Gastroesophageal sphincter (tissue), 4 donors: Measurements from ENCODE around the gene HIRA. TPM values are rescaled to one million over a fixed set of nuclear protein-coding genes. Genes with fewer than 3 reads are reported as not detected.

Experiments used
- ATAC-seq: fragments of 150-250 bp; one replicate; pipeline ENCODE4 v1.9.1; 2016; ENCODE audit warnings: mild to moderate bottlenecking, moderate library complexity
- H3K27ac ChIP-seq, 4 donors: fragments of 200-600 bp; sonication (generic) in 3 of 4; 1 replicate in 3 of 4; 2 replicates in 1 of 4; pipeline ENCODE4 v1.5.1; 2016 to 2019
- H3K27me3 ChIP-seq: fragments of 200-600 bp; sonication (generic); one replicate; pipeline ENCODE4 v1.5.1; 2019
- H3K36me3 ChIP-seq, 2 donors: fragments of 200-600 bp; sonication (generic); one replicate each; pipeline ENCODE4 v1.5.1; 2019; ENCODE audit warnings: control low read depth in 1 of 2
- H3K4me1 ChIP-seq, 3 donors: fragments of 200-600 bp; sonication (generic); 1 replicate in 2 of 3; 2 replicates in 1 of 3; pipeline ENCODE4 v1.5.1; 2016 to 2019; ENCODE audit warnings: control low read depth in 2 of 3
- H3K4me3 ChIP-seq, 2 donors: fragments of 200-600 bp; sonication (generic); one replicate each; pipeline ENCODE4 v1.5.1; 2019; ENCODE audit warnings: mild to moderate bottlenecking in 1 of 2, moderate library complexity in 1 of 2
- H3K9me3 ChIP-seq, 3 donors: fragments of 200-600 bp; sonication (generic); one replicate each; pipeline ENCODE4 v1.5.1; 2017 to 2019; ENCODE audit warnings: control low read depth in 2 of 3
- CTCF ChIP-seq, 4 experiments: fragments of 200-600 bp in 2 of 4; fragments of 450-650 bp in 2 of 4; sonication (generic) in 1 of 4; IDR thresholded peaks; one replicate each; pipeline ENCODE4 v1.5.1; 2017 to 2019; ENCODE audit warnings: antibody characterized with exemption in 4 of 4, mild to moderate bottlenecking in 2 of 4, moderate library complexity in 2 of 4
- EP300 ChIP-seq: sonication (generic); formaldehyde crosslinking; IDR thresholded peaks from one replicate; pipeline ENCODE4 v1.6.1; 2017; ENCODE audit warnings: antibody characterized with exemption, mild to moderate bottlenecking
- POLR2A ChIP-seq, 2 donors: fragments of 450-650 bp; IDR thresholded peaks; one replicate each; pipeline ENCODE4 v1.6.1; 2017; ENCODE audit warnings: antibody characterized with exemption in 2 of 2, mild to moderate bottlenecking in 2 of 2, moderate library complexity in 1 of 2
- POLR2AphosphoS5 ChIP-seq: sonication (generic); formaldehyde crosslinking; IDR thresholded peaks from one replicate; pipeline ENCODE4 v1.6.1; 2017; ENCODE audit warnings: antibody characterized with exemption
- WGBS, 2 donors: methylation state at CpG; one replicate each; pipeline ENCODE4 v1.1.5; 2018; ENCODE audit warnings: low coverage in 1 of 2; 5-methylcytosine and 5-hydroxymethylcytosine counted together
- total RNA-seq, 4 donors: library from RNA; depleted of rRNA; stranded (reverse); fragments of >200 nt; gene quantifications; one replicate each; pipeline ENCODE4 v1.1.0, GENCODE V29; 2016

Gene HIRA
- total RNA-seq, 4 donors from 2014 or later: 20.5 to 35.6 (median 26.0) TPM

- no peak for TF ChIP-seq POLR2AphosphoS5
- no peak for TF ChIP-seq CTCF (IDR thresholded peaks at IDR 0.05)
- no peak for TF ChIP-seq EP300
- TF ChIP-seq POLR2A (IDR thresholded peaks at IDR 0.05): no peak
- no peaks in the 10 kb centered on the region for H3K27me3 ChIP-seq
- no peaks in the 10 kb centered on the region for H3K4me1 ChIP-seq
- no peak overlapping the region for H3K4me3 ChIP-seq
- no peak for ATAC-seq
- peaks cover 0 to 82% of the 10 kb centered on the region in 2 donors for H3K36me3 ChIP-seq
- no peaks in the 10 kb centered on the region for H3K9me3 ChIP-seq
- H3K27ac ChIP-seq: no peak overlapping the region
- 93 to 95% methylated on average over 4 to 6 of the region's 6 CpGs for WGBS, 2 donors
These were observed 30.7 kb downstream of the HIRA start for GRCh38 chr22:19400881-19401280.

- H3K4me3 ChIP-seq: no peak overlapping the region
- WGBS, 2 donors: 67 to 70% methylated on average over 1 to 2 of the region's 2 CpGs
- ATAC-seq: no peak
- TF ChIP-seq CTCF (IDR thresholded peaks at IDR 0.05): no peak
- no peak for TF ChIP-seq POLR2AphosphoS5
- TF ChIP-seq EP300: no peak
- no peak for TF ChIP-seq POLR2A (IDR thresholded peaks at IDR 0.05)
- H3K9me3 ChIP-seq: no peaks in the 10 kb centered on the region
- peaks cover 0 to 84% of the 10 kb centered on the region in 2 donors for H3K36me3 ChIP-seq
- no peaks in the 10 kb centered on the region for H3K4me1 ChIP-seq
- H3K27ac ChIP-seq: no peak overlapping the region
- no peaks in the 10 kb centered on the region for H3K27me3 ChIP-seq
These were observed 32.9 kb downstream of the HIRA start for GRCh38 chr22:19398652-19399051.

DNA sequence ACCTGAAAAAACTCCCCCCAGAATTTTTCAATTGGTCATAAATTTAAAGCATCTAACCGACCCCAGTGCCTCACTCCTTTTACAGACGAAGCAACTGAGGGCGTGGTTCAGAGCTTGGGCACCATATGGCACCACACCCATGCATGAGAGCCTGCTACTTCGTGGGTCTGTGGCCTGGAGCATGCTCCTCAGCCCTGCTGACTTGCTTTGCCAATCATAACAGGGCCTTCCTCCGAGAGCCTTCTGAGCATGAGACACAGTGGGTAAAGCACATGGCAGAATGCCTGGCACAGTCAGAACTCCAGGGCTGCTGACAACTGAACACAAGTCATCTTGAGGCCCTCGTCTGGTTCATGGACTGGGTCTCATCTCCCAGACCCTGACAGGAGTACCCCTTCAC is 33.3 kb downstream of the HIRA start:
- Histone ChIP-seq H3K4me1 (no peaks in the 10 kb centered on the region), H3K9me3 (no peaks in the 10 kb centered on the region), H3K36me3 (peaks cover 0 to 89% of the 10 kb centered on the region in 2 donors), H3K27ac (no peak overlapping the region), H3K27me3 (no peaks in the 10 kb centered on the region), H3K4me3 (no peak overlapping the region)
- no peak for TF ChIP-seq EP300
- WGBS, 2 donors: 70% methylated on average over 5 of the region's 6 CpGs; no CpG with 5 or more reads in 1 of the 2 donors
- no peak for ATAC-seq

- no peak for ATAC-seq
- H3K4me1 ChIP-seq: no peaks in the 10 kb centered on the region
- peaks cover 0 to 94% of the 10 kb centered on the region in 2 donors for H3K36me3 ChIP-seq
- no peak overlapping the region for H3K27ac ChIP-seq
- WGBS, 2 donors: no CpG with 5 or more reads among the region's 3 CpGs
- TF ChIP-seq POLR2AphosphoS5 (no peak), EP300 (no peak), CTCF (IDR thresholded peaks at IDR 0.05) (no peak)
- no peaks in the 10 kb centered on the region for H3K9me3 ChIP-seq
- H3K27me3 ChIP-seq: no peaks in the 10 kb centered on the region
- H3K4me3 ChIP-seq: no peak overlapping the region
These were observed 33.8 kb downstream of the HIRA start for GRCh38 chr22:19397734-19398104.

- 87 to 89% methylated on average over 2 to 4 of the region's 6 CpGs for WGBS, 2 donors
- TF ChIP-seq CTCF (IDR thresholded peaks at IDR 0.05): no peak
- no peak for TF ChIP-seq POLR2AphosphoS5
- no peak for TF ChIP-seq EP300
- TF ChIP-seq POLR2A (IDR thresholded peaks at IDR 0.05): no peak
These were observed 34.4 kb downstream of the HIRA start for GRCh38 chr22:19396934-19397733.

More at GRCh38 chr22:19396934-19397733, 34.4 kb downstream of the HIRA start:
- H3K36me3 ChIP-seq: peaks cover 0 to 99% of the 10 kb centered on the region in 2 donors
- no peaks in the 10 kb centered on the region for H3K4me1 ChIP-seq
- no peaks in the 10 kb centered on the region for H3K9me3 ChIP-seq
- no peak overlapping the region for H3K4me3 ChIP-seq
- H3K27me3 ChIP-seq: no peaks in the 10 kb centered on the region
- no peak overlapping the region for H3K27ac ChIP-seq
- no peak for ATAC-seq
